Brain microvascular endothelial cell (primary cell): ENCODE results near the gene HSPA12B.

ENCODE experiments used
- DNase-seq: peaks from one replicate; pipeline ENCODE4 v3.0.0-alpha.2; 2020
- H3K27ac ChIP-seq: fragments of 250-450 bp; sonication (Bioruptor Pico); 2 replicates; pipeline ENCODE4 v1.5.1; 2020; ENCODE audit warnings: mild to moderate bottlenecking, moderate library complexity
- H3K27me3 ChIP-seq: fragments of 250-450 bp; sonication (Bioruptor Pico); replicated peaks from 2 replicates; pipeline ENCODE4 v1.5.1; 2020; ENCODE audit warnings: mild to moderate bottlenecking
- H3K36me3 ChIP-seq: fragments of 250-450 bp; sonication (Bioruptor Pico); replicated peaks from 2 replicates; pipeline ENCODE4 v1.5.1; 2020; ENCODE audit warnings: mild to moderate bottlenecking
- H3K4me3 ChIP-seq: 2 replicates; pipeline ENCODE4 v1.5.1; 2011; ENCODE audit warnings: low read depth, mild to moderate bottlenecking, control low read depth, low read length, moderate library complexity
- CTCF ChIP-seq: IDR thresholded peaks from 2 replicates; pipeline ENCODE4 v1.5.1; 2011; ENCODE audit warnings: low read depth, mild to moderate bottlenecking, moderate library complexity, low read length, control low read depth, inconsistent platforms; ENCODE audit errors: missing control alignments
- in situ Hi-C: cut with HindIII; loops from 2 replicates; pipeline ENCODE4 v1.10.0; 2017; ENCODE audit warnings: low sequenced_read_pairs, low pct_ligation_motif_present

The HSPA12B gene

GRCh38 chr20:3800256-3800877 lies 67.9 kb downstream of the HSPA12B start:
- no peak for DNase-seq
- in situ Hi-C loops: no loop called here
- Histone ChIP-seq H3K4me3 (no peak overlapping the region), H3K36me3 (peaks cover 19% of the 10 kb centered on the region), H3K27me3 (no peaks in the 10 kb centered on the region), H3K27ac (no peak overlapping the region)
- TF ChIP-seq CTCF: no peak

GRCh38 chr20:3800878-3801260 lies 68.4 kb downstream of the HSPA12B start:
- Histone ChIP-seq H3K4me3 (no peak overlapping the region), H3K27me3 (no peaks in the 10 kb centered on the region), H3K36me3 (peaks cover 19% of the 10 kb centered on the region), H3K27ac (no peak overlapping the region)
- no peak for TF ChIP-seq CTCF
- in situ Hi-C loops: no loop called here
- no peak for DNase-seq

- TF ChIP-seq CTCF: no peak
- H3K36me3 ChIP-seq: peaks cover 19% of the 10 kb centered on the region
- H3K27ac ChIP-seq: no peak overlapping the region
- H3K4me3 ChIP-seq: no peak overlapping the region
- no peak for DNase-seq
- in situ Hi-C loops: no loop called here
- H3K27me3 ChIP-seq: no peaks in the 10 kb centered on the region
These were observed 68.8 kb downstream of the HSPA12B start for GRCh38 chr20:3801299-3801698.

GRCh38 chr20:3801846-3802245 lies 69.4 kb downstream of the HSPA12B start:
- no peaks in the 10 kb centered on the region for H3K27me3 ChIP-seq
- DNase-seq: no peak
- H3K27ac ChIP-seq: no peak overlapping the region
- H3K4me3 ChIP-seq: no peak overlapping the region
- no peak for TF ChIP-seq CTCF
- H3K36me3 ChIP-seq: peaks cover 19% of the 10 kb centered on the region
- in situ Hi-C loops: no loop called here
